ENCODE results near the gene ZFAND4.
A peak's percentile ranks its signal among the peaks of the same experiment; 100 is the strongest.

ZFAND4 gene

DNA sequence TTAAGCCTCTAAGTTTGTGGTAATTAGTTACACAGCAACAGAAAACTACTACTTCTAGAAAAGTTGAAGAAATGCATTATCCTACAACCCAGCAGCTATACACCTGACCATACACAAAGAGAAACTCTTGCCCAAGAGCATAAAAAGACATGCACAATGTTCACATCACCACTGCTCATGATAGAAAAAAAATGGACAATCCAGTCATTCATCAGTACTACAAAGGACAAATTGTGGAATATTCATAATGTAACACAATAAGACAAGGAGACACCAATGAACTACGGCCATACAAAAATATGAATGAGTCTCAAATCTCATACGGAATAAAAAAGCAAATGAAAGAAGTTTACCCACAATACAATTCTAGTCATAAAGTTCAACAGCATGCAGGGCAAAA is 87.4 kb downstream of the ZFAND4 start:
- Histone ChIP-seq H2BK120ac (ENCODE audit: low read depth, low read length) (no peak overlapping the region), H3K4me1 (ENCODE audit: control insufficient read depth, low read depth, low read length) (peaks cover 11% of the 10 kb centered on the region), H3K56ac (ENCODE audit: low read length) (no peak overlapping the region), H3K79me1 (ENCODE audit: low read length) (peaks cover 5% of the 10 kb centered on the region), H3K23ac (ENCODE audit: low read length) (no peak overlapping the region), H3K4ac (ENCODE audit: low read depth, low read length) (no peak overlapping the region), H2AK5ac (ENCODE audit: low read length) (no peak overlapping the region), H4K5ac (ENCODE audit: low read length) (no peak overlapping the region), H3K4me3 (ENCODE audit: low read length) (no peak overlapping the region), H3K36me3 (ENCODE audit: control insufficient read depth, insufficient read depth, low read length) (no peaks in the 10 kb centered on the region), H4K8ac (ENCODE audit: low read depth, low read length) (no peak overlapping the region), H3K9ac (ENCODE audit: low read length) (no peak overlapping the region), H2BK15ac (replicated peaks; ENCODE audit: low read depth) (no peak overlapping the region), H3K18ac (ENCODE audit: low read length) (no peak overlapping the region), H3K27ac (ENCODE audit: low read depth, low read length) (no peak overlapping the region), H3K79me2 (ENCODE audit: control insufficient read depth, insufficient read depth, low read length) (no peaks in the 10 kb centered on the region), H3K27me3 (ENCODE audit: insufficient read depth, low read length, poor library complexity) (no peaks in the 10 kb centered on the region), H3K4me2 (ENCODE audit: low read length) (no peak overlapping the region), H2BK5ac (ENCODE audit: low read length) (no peak overlapping the region)
- no CpG with 5 or more reads among the region's 2 CpGs for WGBS (ENCODE audit: extremely low coverage, insufficient coverage, low lambda C conversion rate)
- no peak for DNase-seq

DNA sequence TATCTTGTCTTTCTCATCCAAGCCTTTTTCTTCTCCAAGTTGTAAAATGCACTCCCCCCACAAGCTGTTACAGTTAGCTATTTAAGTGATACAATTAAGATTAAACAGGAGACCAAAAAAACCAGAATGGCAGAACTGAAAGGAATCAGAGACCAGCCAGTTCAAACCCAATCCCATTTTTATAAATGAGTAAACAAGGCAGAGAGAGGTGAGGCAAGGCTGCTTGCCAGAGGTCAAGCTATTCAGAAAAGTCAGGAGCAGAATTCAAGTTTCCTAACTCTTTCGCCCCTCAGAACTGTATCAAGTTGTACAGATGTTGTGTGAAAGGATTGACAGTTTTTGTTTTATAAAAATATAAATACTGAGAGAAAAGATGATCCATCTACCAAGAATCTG is 90.2 kb downstream of the ZFAND4 start:
- Histone ChIP-seq H3K79me1 (ENCODE audit: low read length) (peaks cover 7% of the 10 kb centered on the region), H3K23ac (ENCODE audit: low read length) (no peak overlapping the region), H2BK120ac (ENCODE audit: low read depth, low read length) (no peak overlapping the region), H2BK15ac (replicated peaks; ENCODE audit: low read depth) (no peak overlapping the region), H4K5ac (ENCODE audit: low read length) (no peak overlapping the region), H3K4me1 (ENCODE audit: control insufficient read depth, low read depth, low read length) (peaks cover 11% of the 10 kb centered on the region), H3K79me2 (ENCODE audit: control insufficient read depth, insufficient read depth, low read length) (no peaks in the 10 kb centered on the region), H2AK5ac (ENCODE audit: low read length) (no peak overlapping the region), H3K27me3 (ENCODE audit: insufficient read depth, low read length, poor library complexity) (no peaks in the 10 kb centered on the region), H3K9ac (ENCODE audit: low read length) (no peak overlapping the region), H2BK5ac (ENCODE audit: low read length) (no peak overlapping the region), H3K4ac (ENCODE audit: low read depth, low read length) (no peak overlapping the region), H3K27ac (ENCODE audit: low read depth, low read length) (no peak overlapping the region), H3K4me3 (ENCODE audit: low read length) (no peak overlapping the region), H3K56ac (ENCODE audit: low read length) (no peak overlapping the region), H4K8ac (ENCODE audit: low read depth, low read length) (no peak overlapping the region), H3K36me3 (ENCODE audit: control insufficient read depth, insufficient read depth, low read length) (no peaks in the 10 kb centered on the region), H3K18ac (ENCODE audit: low read length) (no peak overlapping the region), H3K4me2 (ENCODE audit: low read length) (no peak overlapping the region)
- DNase-seq = no peak
- no CpG with 5 or more reads among the region's 1 CpG for WGBS (ENCODE audit: extremely low coverage, insufficient coverage, low lambda C conversion rate)

DNA sequence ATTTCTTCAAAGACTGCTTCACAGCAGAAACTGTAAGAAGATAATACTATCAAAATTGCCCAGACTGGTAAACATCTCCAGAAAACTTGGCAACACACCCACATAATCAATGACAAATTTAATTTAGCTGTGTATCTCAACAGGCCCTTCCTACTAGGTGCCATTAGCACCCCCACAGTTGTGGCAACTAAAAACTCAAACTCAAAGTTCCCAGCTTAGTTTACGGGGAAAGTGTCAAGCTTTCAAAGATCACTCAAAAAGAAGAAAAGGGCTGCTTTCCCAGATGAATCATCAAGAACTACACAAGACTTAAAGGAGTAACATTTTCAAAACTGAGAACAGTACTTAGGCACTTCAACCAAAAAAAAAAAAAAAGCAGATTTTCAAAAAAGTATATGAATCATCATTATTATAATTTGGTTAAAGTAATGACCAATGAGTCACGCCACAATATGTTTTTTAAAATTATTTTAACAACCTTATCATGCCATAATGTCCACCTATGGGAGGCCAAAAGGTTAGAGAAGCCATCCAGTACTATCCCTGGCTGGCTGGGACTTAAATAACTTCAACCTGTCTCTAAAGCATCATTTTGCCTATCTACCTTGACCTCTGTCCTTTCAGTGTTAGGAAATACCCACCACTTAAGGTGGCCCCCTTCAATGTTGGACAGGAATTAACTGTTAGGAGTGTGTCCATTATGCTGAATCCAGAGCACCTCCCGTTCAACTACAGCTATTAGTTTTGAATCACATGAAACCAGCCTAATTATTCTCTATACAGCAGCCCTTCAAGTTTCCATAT is 90.8 kb downstream of the ZFAND4 start:
- Histone ChIP-seq H3K4me1 (ENCODE audit: control insufficient read depth, low read depth, low read length) (peaks cover 11% of the 10 kb centered on the region), H3K56ac (ENCODE audit: low read length) (no peak overlapping the region), H2BK15ac (replicated peaks; ENCODE audit: low read depth) (no peak overlapping the region), H3K4me2 (ENCODE audit: low read length) (no peak overlapping the region), H3K4ac (ENCODE audit: low read depth, low read length) (no peak overlapping the region), H3K9ac (ENCODE audit: low read length) (no peak overlapping the region), H3K79me2 (ENCODE audit: control insufficient read depth, insufficient read depth, low read length) (no peaks in the 10 kb centered on the region), H4K8ac (ENCODE audit: low read depth, low read length) (no peak overlapping the region), H3K27ac (ENCODE audit: low read depth, low read length) (no peak overlapping the region), H3K4me3 (ENCODE audit: low read length) (no peak overlapping the region), H3K27me3 (ENCODE audit: insufficient read depth, low read length, poor library complexity) (no peaks in the 10 kb centered on the region), H3K18ac (ENCODE audit: low read length) (no peak overlapping the region), H4K5ac (ENCODE audit: low read length) (no peak overlapping the region), H2BK5ac (ENCODE audit: low read length) (no peak overlapping the region), H3K23ac (ENCODE audit: low read length) (no peak overlapping the region), H2AK5ac (ENCODE audit: low read length) (no peak overlapping the region), H2BK120ac (ENCODE audit: low read depth, low read length) (no peak overlapping the region), H3K79me1 (ENCODE audit: low read length) (peaks cover 7% of the 10 kb centered on the region), H3K36me3 (ENCODE audit: control insufficient read depth, insufficient read depth, low read length) (no peaks in the 10 kb centered on the region)
- no CpG with 5 or more reads among the region's 3 CpGs for WGBS (ENCODE audit: extremely low coverage, insufficient coverage, low lambda C conversion rate)
- no peak for DNase-seq

- Histone ChIP-seq H3K56ac (ENCODE audit: low read length) (no peak overlapping the region), H3K4me2 (ENCODE audit: low read length) (no peak overlapping the region), H2BK5ac (ENCODE audit: low read length) (no peak overlapping the region), H3K27ac (ENCODE audit: low read depth, low read length) (no peak overlapping the region), H4K8ac (ENCODE audit: low read depth, low read length) (no peak overlapping the region), H3K36me3 (ENCODE audit: control insufficient read depth, insufficient read depth, low read length) (no peaks in the 10 kb centered on the region), H2BK120ac (ENCODE audit: low read depth, low read length) (no peak overlapping the region), H2BK15ac (replicated peaks; ENCODE audit: low read depth) (no peak overlapping the region), H3K4me1 (ENCODE audit: control insufficient read depth, low read depth, low read length) (peaks cover 11% of the 10 kb centered on the region), H3K4ac (ENCODE audit: low read depth, low read length) (peak overlapping the region; percentile 52), H3K9ac (ENCODE audit: low read length) (no peak overlapping the region), H3K18ac (ENCODE audit: low read length) (no peak overlapping the region), H3K79me1 (ENCODE audit: low read length) (peaks cover 7% of the 10 kb centered on the region), H3K4me3 (ENCODE audit: low read length) (no peak overlapping the region), H3K23ac (ENCODE audit: low read length) (no peak overlapping the region), H4K5ac (ENCODE audit: low read length) (no peak overlapping the region), H2AK5ac (ENCODE audit: low read length) (no peak overlapping the region), H3K79me2 (ENCODE audit: control insufficient read depth, insufficient read depth, low read length) (no peaks in the 10 kb centered on the region), H3K27me3 (ENCODE audit: insufficient read depth, low read length, poor library complexity) (no peaks in the 10 kb centered on the region)
- no peak for DNase-seq
These were observed 91.4 kb downstream of the ZFAND4 start for GRCh38 chr10:45581216-45581549.

DNA sequence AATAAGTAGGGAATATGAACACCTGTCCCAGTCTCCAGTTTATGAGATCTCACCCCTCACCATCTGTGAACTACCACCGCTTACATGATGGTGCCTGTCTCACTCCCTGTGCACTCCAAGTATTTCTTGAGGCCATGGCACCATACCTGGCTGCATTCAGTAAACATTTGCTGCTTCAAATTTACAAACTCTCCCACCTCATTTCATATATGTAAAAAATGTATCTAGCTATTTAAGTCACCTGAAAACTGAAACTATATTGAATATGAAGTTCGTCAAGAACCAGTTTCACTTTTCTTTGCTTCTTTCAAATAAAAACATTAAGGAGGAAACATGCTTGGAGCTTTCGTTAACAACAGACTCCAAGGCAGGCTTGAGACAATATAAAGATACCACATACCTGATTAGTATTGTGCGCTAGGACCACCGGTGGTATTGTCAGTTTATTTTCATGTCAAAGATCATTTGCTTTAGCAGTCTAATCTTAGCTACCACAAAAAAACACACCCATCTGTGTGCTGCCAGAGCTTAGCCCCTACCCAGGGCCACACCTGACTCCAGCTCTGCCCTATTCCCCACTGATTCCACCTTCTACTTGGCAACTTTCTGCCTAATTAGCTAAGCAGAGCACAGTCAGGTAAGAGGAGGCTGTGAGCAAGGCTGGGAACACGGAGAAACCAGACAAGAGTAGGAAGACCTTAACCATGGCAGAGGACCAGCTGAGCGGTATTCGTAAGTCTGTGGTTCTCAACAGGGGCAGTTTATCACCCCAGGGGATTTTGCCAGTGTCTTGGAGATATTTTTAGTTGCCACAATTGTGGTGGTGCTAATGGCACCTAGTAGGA is 92.0 kb downstream of the ZFAND4 start:
- peak overlapping the region; percentile 75 for H3K23ac ChIP-seq (ENCODE audit: low read length)
- no peak overlapping the region for H2BK15ac ChIP-seq (replicated peaks; ENCODE audit: low read depth)
- peak; percentile 20 for DNase-seq
- H4K8ac ChIP-seq (ENCODE audit: low read depth, low read length) = no peak overlapping the region
- H3K4me1 ChIP-seq (ENCODE audit: control insufficient read depth, low read depth, low read length) = peaks cover 11% of the 10 kb centered on the region
- WGBS (ENCODE audit: extremely low coverage, insufficient coverage, low lambda C conversion rate) = no CpG with 5 or more reads among the region's 8 CpGs
- no peaks in the 10 kb centered on the region for H3K36me3 ChIP-seq (ENCODE audit: control insufficient read depth, insufficient read depth, low read length)
- no peak overlapping the region for H3K4me3 ChIP-seq (ENCODE audit: low read length)
- no peak overlapping the region for H3K9ac ChIP-seq (ENCODE audit: low read length)
- H3K79me1 ChIP-seq (ENCODE audit: low read length) = peaks cover 7% of the 10 kb centered on the region
- H2BK5ac ChIP-seq (ENCODE audit: low read length) = no peak overlapping the region
- no peak overlapping the region for H3K27ac ChIP-seq (ENCODE audit: low read depth, low read length)
- no peak overlapping the region for H3K4me2 ChIP-seq (ENCODE audit: low read length)
- no peak overlapping the region for H2BK120ac ChIP-seq (ENCODE audit: low read depth, low read length)
- H3K79me2 ChIP-seq (ENCODE audit: control insufficient read depth, insufficient read depth, low read length) = no peaks in the 10 kb centered on the region
- peak overlapping the region; percentile 40 for H2AK5ac ChIP-seq (ENCODE audit: low read length)
- H3K27me3 ChIP-seq (ENCODE audit: insufficient read depth, low read length, poor library complexity) = no peaks in the 10 kb centered on the region
- H3K56ac ChIP-seq (ENCODE audit: low read length) = no peak overlapping the region
- H3K18ac ChIP-seq (ENCODE audit: low read length) = no peak overlapping the region
- H3K4ac ChIP-seq (ENCODE audit: low read depth, low read length) = peak overlapping the region; percentile 52
- H4K5ac ChIP-seq (ENCODE audit: low read length) = no peak overlapping the region

Data from mesendoderm (in vitro differentiated cells).